ENCODE measurements around the gene SMIM35. TPM values are rescaled to one million over a fixed set of nuclear protein-coding genes. Genes with fewer than 3 reads are reported as not detected.

The SMIM35 gene
- total RNA-seq, 1 experiment from 2014 or later = not detected

- H3T11ph ChIP-seq (ENCODE audit: low read length) = no peak overlapping the region
- no peaks in the 10 kb centered on the region for H3K79me2 ChIP-seq (ENCODE audit: insufficient read depth, low read length)
- H3K4me1 ChIP-seq (ENCODE audit: insufficient read depth, low read length) = 0 out of 2 replicates have a peak, but pooled peaks cover 3% of the 10 kb centered on the region
- no peak overlapping the region for H3K4me2 ChIP-seq (ENCODE audit: insufficient read depth, insufficient read length, low read length)
- WGBS (ENCODE audit: extremely low coverage, insufficient read length, low lambda C conversion rate) = no CpG with 5 or more reads among the region's 8 CpGs
- Mint-ChIP-seq H3K4me1 (peaks cover 9 to 20% of the 10 kb centered on the region in 2 experiments), H3K27me3 (ENCODE audit: low read depth) (peaks cover 7% of the 10 kb centered on the region), H3K36me3 (ENCODE audit: insufficient read depth in 1 of 3, low read depth in 3 of 3) (no peaks in the 10 kb centered on the region; a peak in 1 of 7 replicates), H3K27ac (peak overlapping the region in 1 of 3 experiments; percentile 71; a peak in 1 of 7 replicates), H3K9me3 (no peaks in the 10 kb centered on the region), H3K4me3 (no peak overlapping the region)
- H2BK12ac ChIP-seq (ENCODE audit: insufficient read length, low read depth, low read length) = no peak overlapping the region
- no peak overlapping the region for H3K4ac ChIP-seq (ENCODE audit: low read depth, low read length)
- no peak overlapping the region for H3K56ac ChIP-seq (ENCODE audit: insufficient read length, low read depth, low read length)
- H4K8ac ChIP-seq (replicated peaks; ENCODE audit: insufficient read length, low read depth, low read length) = no peak overlapping the region
- H2AK5ac ChIP-seq (ENCODE audit: insufficient read length, low read length) = no peak overlapping the region
- no peak overlapping the region for H2BK120ac ChIP-seq (ENCODE audit: low read depth, low read length, poor library complexity, severe bottlenecking)
- no peak overlapping the region for H2BK20ac ChIP-seq (ENCODE audit: low read depth, low read length, poor library complexity, severe bottlenecking)
- TF ChIP-seq, protein P1, sequence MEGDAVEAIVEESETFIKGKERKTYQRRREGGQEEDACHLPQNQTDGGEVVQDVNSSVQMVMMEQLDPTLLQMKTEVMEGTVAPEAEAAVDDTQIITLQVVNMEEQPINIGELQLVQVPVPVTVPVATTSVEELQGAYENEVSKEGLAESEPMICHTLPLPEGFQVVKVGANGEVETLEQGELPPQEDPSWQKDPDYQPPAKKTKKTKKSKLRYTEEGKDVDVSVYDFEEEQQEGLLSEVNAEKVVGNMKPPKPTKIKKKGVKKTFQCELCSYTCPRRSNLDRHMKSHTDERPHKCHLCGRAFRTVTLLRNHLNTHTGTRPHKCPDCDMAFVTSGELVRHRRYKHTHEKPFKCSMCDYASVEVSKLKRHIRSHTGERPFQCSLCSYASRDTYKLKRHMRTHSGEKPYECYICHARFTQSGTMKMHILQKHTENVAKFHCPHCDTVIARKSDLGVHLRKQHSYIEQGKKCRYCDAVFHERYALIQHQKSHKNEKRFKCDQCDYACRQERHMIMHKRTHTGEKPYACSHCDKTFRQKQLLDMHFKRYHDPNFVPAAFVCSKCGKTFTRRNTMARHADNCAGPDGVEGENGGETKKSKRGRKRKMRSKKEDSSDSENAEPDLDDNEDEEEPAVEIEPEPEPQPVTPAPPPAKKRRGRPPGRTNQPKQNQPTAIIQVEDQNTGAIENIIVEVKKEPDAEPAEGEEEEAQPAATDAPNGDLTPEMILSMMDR (conservative IDR thresholded peaks at IDR 0.05) = no peak
- H3K27me3 ChIP-seq (ENCODE audit: insufficient read depth, low read length) = no peaks in the 10 kb centered on the region
- H3K23me2 ChIP-seq (ENCODE audit: insufficient read length, low read depth, low read length, poor library complexity, severe bottlenecking) = no peaks in the 10 kb centered on the region
- no peaks in the 10 kb centered on the region for H3K79me1 ChIP-seq (ENCODE audit: insufficient read depth, low read depth, low read length, poor library complexity, severe bottlenecking)
- no peak for DNase-seq
- H3K18ac ChIP-seq (ENCODE audit: insufficient read length, low read depth, low read length) = no peak overlapping the region
- no peak overlapping the region for H3K27ac ChIP-seq (ENCODE audit: insufficient read length, low read depth, low read length)
- H3K14ac ChIP-seq (ENCODE audit: insufficient read depth, low read length) = no peak overlapping the region
- H2AFZ ChIP-seq (ENCODE audit: low read length) = no peak overlapping the region
- no peaks in the 10 kb centered on the region for H3K9me3 ChIP-seq (ENCODE audit: control insufficient read depth, low read depth, low read length)
- H4K5ac ChIP-seq (ENCODE audit: insufficient read length, low read depth, low read length) = no peak overlapping the region
- no peaks in the 10 kb centered on the region for H4K20me1 ChIP-seq (ENCODE audit: control insufficient read depth, insufficient read depth, insufficient read length)
- no peak overlapping the region for H4K91ac ChIP-seq (ENCODE audit: insufficient read length, low read depth, low read length)
- H3K23ac ChIP-seq (ENCODE audit: insufficient read length, low read depth, low read length) = no peak overlapping the region
- H2BK15ac ChIP-seq (ENCODE audit: low read depth, low read length) = no peak overlapping the region
- no peak overlapping the region for H3K9ac ChIP-seq (ENCODE audit: extremely low read depth, insufficient read length, low read length)
- H2BK5ac ChIP-seq (ENCODE audit: insufficient read length, low read length) = no peak overlapping the region
Measured at GRCh38 chr11:118111019-118111743, 24.4 kb upstream of the SMIM35 start.

All from H9 (cell line).